GM21367 (cell line): ENCODE data around the gene OLA1.

Experiments
- ATAC-seq: cut with Tn5 transposase; IDR thresholded peaks from one replicate; pipeline ENCODE4 v1.9.1; 2021; ENCODE audit not compliant: unreplicated experiment

Gene OLA1

GRCh38 chr2:174070281-174070680 is 178.1 kb downstream of the OLA1 start:
- ATAC-seq, result no peak

- no peak for ATAC-seq
Measured at GRCh38 chr2:174067815-174068214, 180.5 kb downstream of the OLA1 start.

GRCh38 chr2:174066871-174067270 is 181.5 kb downstream of the OLA1 start:
- no peak for ATAC-seq

- no peak for ATAC-seq
Measured at GRCh38 chr2:174063492-174064092, 184.7 kb downstream of the OLA1 start.

- ATAC-seq, result no peak
Measured at GRCh38 chr2:174062934-174063333, 185.4 kb downstream of the OLA1 start.

- no peak for ATAC-seq
Measured at GRCh38 chr2:174059884-174060244, 188.5 kb downstream of the OLA1 start.

GRCh38 chr2:174059178-174059883 is 189.0 kb downstream of the OLA1 start:
- ATAC-seq, result no peak

- no peak for ATAC-seq
Measured at GRCh38 chr2:174058456-174058855, 189.9 kb downstream of the OLA1 start.

- ATAC-seq, result no peak
Measured at GRCh38 chr2:174058026-174058425, 190.3 kb downstream of the OLA1 start.

GRCh38 chr2:174054926-174055325 is 193.4 kb downstream of the OLA1 start:
- no peak for ATAC-seq

GRCh38 chr2:174053355-174054151 is 194.8 kb downstream of the OLA1 start:
- ATAC-seq, result no peak

- ATAC-seq, result no peak
Measured at GRCh38 chr2:174052584-174052976, 195.8 kb downstream of the OLA1 start.

GRCh38 chr2:174051741-174052583 is 196.4 kb downstream of the OLA1 start:
- ATAC-seq, result no peak

- no peak for ATAC-seq
Measured at GRCh38 chr2:174051068-174051467, 197.3 kb downstream of the OLA1 start.

- ATAC-seq, result no peak
Measured at GRCh38 chr2:174049895-174050294, 198.4 kb downstream of the OLA1 start.

- ATAC-seq, result no peak
Measured at GRCh38 chr2:174048243-174048642, 200.1 kb downstream of the OLA1 start.

GRCh38 chr2:174047746-174048145 is 200.6 kb downstream of the OLA1 start:
- no peak for ATAC-seq

- ATAC-seq, result no peak
Measured at GRCh38 chr2:174046172-174046571, 202.2 kb downstream of the OLA1 start.

- ATAC-seq, result no peak
Measured at GRCh38 chr2:174044556-174044955, 203.8 kb downstream of the OLA1 start.

GRCh38 chr2:174040417-174040701 is 208.0 kb downstream of the OLA1 start:
- no peak for ATAC-seq
